GM23248 (cell line): ENCODE results near the gene ARHGAP4.

ENCODE experiments used
- EZH2 ChIP-seq: fragments of 200-600 bp; sonication (generic); IDR thresholded peaks from 2 replicates; pipeline ENCODE4 v1.6.1; 2018; ENCODE audit warnings: antibody characterized with exemption, mild to moderate bottlenecking; ENCODE audit not compliant: insufficient read depth, poor library complexity, severe bottlenecking
- EZH2phosphoT487 ChIP-seq: fragments of 200-600 bp; sonication (generic); IDR thresholded peaks from 2 replicates; pipeline ENCODE4 v1.6.1; 2018; ENCODE audit warnings: antibody characterized with exemption, moderate library complexity, mild to moderate bottlenecking, low read depth; ENCODE audit not compliant: insufficient read depth

DNA sequence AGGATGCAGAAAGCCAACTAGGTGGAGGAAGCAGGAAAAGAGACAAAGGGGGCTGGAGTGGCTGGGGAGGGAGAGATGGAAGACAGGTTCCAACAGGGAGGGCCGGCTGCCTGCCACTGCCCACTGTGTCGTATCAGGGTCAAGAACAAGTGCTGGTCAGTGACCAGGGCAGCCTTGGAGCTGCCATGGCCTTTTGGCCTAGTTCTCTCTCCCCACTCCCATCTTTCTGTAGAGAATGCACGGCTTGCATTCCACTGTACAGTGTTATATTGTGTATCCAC, 52.0 kb downstream of the ARHGAP4 start:
- TF ChIP-seq EZH2phosphoT487: no peak
- no peak for TF ChIP-seq EZH2
